WTC11 (cell line): ENCODE measurements around the gene GLRA3. TPM values are rescaled to one million over a fixed set of nuclear protein-coding genes. Genes with fewer than 3 reads are reported as not detected.

Experiments used
- ATAC-seq: fragments of 200-7000 bp; cut with Tn5 transposase; 2 replicates; pipeline ENCODE4 v1.10.0; 2021; ENCODE audit warnings: mild to moderate bottlenecking, moderate library complexity
- CTCF ChIA-PET: fragments of 300-600 bp; sonication (Branson Sonifier 250); formaldehyde crosslinking; loops from one replicate; lab custom pipeline; 2021; ENCODE audit warnings: antibody characterized with exemption; lab: Charles Lee
- POLR2A ChIA-PET: fragments of 350-600 bp; sonication (Branson Sonifier 250); formaldehyde crosslinking; loops from one replicate; lab custom pipeline; 2021; ENCODE audit warnings: antibody characterized with exemption; lab: Charles Lee
- DNase-seq: peaks from one replicate; pipeline ENCODE4 v3.0.0; 2021; ENCODE audit warnings: low spot score
- H3K27ac Mint-ChIP-seq: 2 replicates; pipeline ENCODE4 v1.8.0; 2021; ENCODE audit warnings: mixed read lengths
- H3K27me3 Mint-ChIP-seq: 2 replicates; pipeline ENCODE4 v1.8.0; 2021; ENCODE audit warnings: low read depth, mild to moderate bottlenecking, moderate library complexity, mixed read lengths
- H3K36me3 Mint-ChIP-seq: 2 replicates; pipeline ENCODE4 v1.8.0; 2021; ENCODE audit warnings: mixed read lengths
- H3K4me1 Mint-ChIP-seq: 2 replicates; pipeline ENCODE4 v1.8.0; 2022; ENCODE audit warnings: mixed read lengths
- H3K4me3 Mint-ChIP-seq: 2 replicates; pipeline ENCODE4 v1.8.0; 2021; ENCODE audit warnings: mild to moderate bottlenecking, moderate library complexity, mixed read lengths
- H3K9me3 Mint-ChIP-seq: 2 replicates; pipeline ENCODE4 v1.8.0; 2021; ENCODE audit warnings: mixed read lengths
- FOXK1 ChIP-seq: sonication (generic); formaldehyde crosslinking; IDR thresholded peaks from 2 replicates; pipeline ENCODE4 v1.8.0; 2022; ENCODE audit warnings: mild to moderate bottlenecking, moderate library complexity, missing genetic modification reagents
- GABPB1 ChIP-seq: sonication (generic); formaldehyde crosslinking; IDR thresholded peaks from 2 replicates; pipeline ENCODE4 v1.8.1; 2023; ENCODE audit warnings: mild to moderate bottlenecking, missing genetic modification reagents
- GTF2I ChIP-seq: fragments of 250-450 bp; sonication (Bioruptor Pico); conservative IDR thresholded peaks from 2 replicates; pipeline ENCODE4 v1.4.0; 2021; ENCODE audit warnings: mild to moderate bottlenecking
- HMGXB4 ChIP-seq: sonication (generic); formaldehyde crosslinking; IDR thresholded peaks from 2 replicates; pipeline ENCODE4 v1.8.1; 2023; ENCODE audit warnings: mild to moderate bottlenecking, moderate library complexity, missing genetic modification reagents
- MXD4 ChIP-seq: fragments of 250-450 bp; sonication (Bioruptor Pico); IDR thresholded peaks from 2 replicates; pipeline ENCODE4 v1.8.0; 2021; ENCODE audit warnings: mild to moderate bottlenecking, moderate library complexity, borderline replicate concordance
- MYBL2 ChIP-seq: sonication (generic); formaldehyde crosslinking; IDR thresholded peaks from 2 replicates; pipeline ENCODE4 v1.8.1; 2023; ENCODE audit warnings: mild to moderate bottlenecking, moderate library complexity, missing genetic modification reagents
- NFATC4 ChIP-seq: fragments of 250-450 bp; sonication (Bioruptor Pico); IDR thresholded peaks from 2 replicates; pipeline ENCODE4 v1.9.0; 2021; ENCODE audit warnings: mild to moderate bottlenecking
- NR1H2 ChIP-seq: sonication (generic); formaldehyde crosslinking; IDR thresholded peaks from 2 replicates; pipeline ENCODE4 v1.9.0; 2021; ENCODE audit warnings: mild to moderate bottlenecking, moderate library complexity, missing genetic modification reagents
- PRDM15 ChIP-seq: sonication (generic); formaldehyde crosslinking; IDR thresholded peaks from 2 replicates; pipeline ENCODE4 v1.8.0; 2022; ENCODE audit warnings: missing genetic modification reagents
- RELA ChIP-seq: sonication (generic); formaldehyde crosslinking; IDR thresholded peaks from 2 replicates; pipeline ENCODE4 v1.8.1; 2022; ENCODE audit warnings: missing genetic modification reagents, mild to moderate bottlenecking, borderline replicate concordance
- STAT6 ChIP-seq: sonication (generic); formaldehyde crosslinking; conservative IDR thresholded peaks from 2 replicates; pipeline ENCODE4 v1.8.1; 2023; ENCODE audit warnings: mild to moderate bottlenecking, low read depth, missing genetic modification reagents, moderate library complexity
- TEAD1 ChIP-seq: sonication (generic); formaldehyde crosslinking; IDR thresholded peaks from 2 replicates; pipeline ENCODE4 v1.8.0; 2022; ENCODE audit warnings: mild to moderate bottlenecking, missing genetic modification reagents
- ZNF138 ChIP-seq: sonication (generic); formaldehyde crosslinking; conservative IDR thresholded peaks from 2 replicates; pipeline ENCODE4 v1.8.1; 2022; ENCODE audit warnings: mild to moderate bottlenecking, moderate library complexity, missing genetic modification reagents
- ZNF219 ChIP-seq: sonication (generic); formaldehyde crosslinking; IDR thresholded peaks from 2 replicates; pipeline ENCODE4 v1.8.0; 2023; ENCODE audit warnings: missing genetic modification reagents, mild to moderate bottlenecking, borderline replicate concordance
- total RNA-seq: library from RNA; stranded (reverse); gene quantifications from 3 replicates; pipeline ENCODE4 v1.2.3, GENCODE V29; 2021
- TF ChIP-seq, protein P1 (sequence below): fragments of 250-450 bp; sonication (Bioruptor Pico); IDR thresholded peaks from 2 replicates; pipeline ENCODE4 v2.1.2; 2022; ENCODE audit warnings: mild to moderate bottlenecking, moderate library complexity
- TF ChIP-seq, protein P2 (sequence below): fragments of 250-450 bp; sonication (Bioruptor Pico); conservative IDR thresholded peaks from 2 replicates; pipeline ENCODE4 v1.9.0; 2021; ENCODE audit warnings: mild to moderate bottlenecking
- TF ChIP-seq, protein P3 (sequence below): sonication (generic); formaldehyde crosslinking; IDR thresholded peaks from 2 replicates; pipeline ENCODE4 v1.8.0; 2023; ENCODE audit warnings: missing genetic modification reagents

GLRA3 gene
- total RNA-seq, 1 experiment from 2014 or later: 0.15 TPM

DNA sequence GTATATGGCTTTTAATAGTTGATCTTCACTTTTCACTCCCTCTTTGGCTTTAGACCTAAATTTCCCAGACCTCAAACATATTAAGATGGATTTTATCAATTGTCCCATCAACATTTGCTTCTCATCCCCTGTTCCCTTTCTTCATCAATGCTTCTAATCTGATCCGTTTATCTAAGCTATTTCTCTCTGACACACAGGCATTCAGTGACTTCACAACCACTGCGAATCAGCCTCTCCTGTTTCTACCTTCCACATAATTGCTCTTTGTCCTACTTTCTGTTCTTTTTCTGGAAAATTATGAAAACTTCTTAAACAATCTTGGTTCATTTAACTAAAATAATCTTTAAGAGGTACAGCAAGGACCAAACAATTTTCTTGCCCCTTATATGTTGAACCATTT lies 115.2 kb downstream of the GLRA3 start:
- Mint-ChIP-seq H3K27me3 (no peaks in the 10 kb centered on the region), H3K4me1 (peaks cover 19% of the 10 kb centered on the region), H3K27ac (no peak overlapping the region), H3K4me3 (no peak overlapping the region), H3K36me3 (no peaks in the 10 kb centered on the region), H3K9me3 (no peaks in the 10 kb centered on the region)
- DNase-seq (no peak), ATAC-seq (no peak)
- TF ChIP-seq STAT6 (CRISPR knock-in tag) (no peak), ZNF138 (CRISPR knock-in tag) (no peak), GTF2I (CRISPR knock-in tag) (no peak), PRDM15 (no peak), FOXK1 (CRISPR knock-in tag) (no peak), HMGXB4 (CRISPR knock-in tag) (no peak), TEAD1 (CRISPR knock-in tag) (no peak), RELA (CRISPR knock-in tag) (no peak), NR1H2 (no peak), NFATC4 (CRISPR knock-in tag) (no peak), MYBL2 (CRISPR knock-in tag) (no peak), ZNF219 (CRISPR knock-in tag) (no peak), GABPB1 (no peak), MXD4 (CRISPR knock-in tag) (no peak)
- TF ChIP-seq, protein P1, sequence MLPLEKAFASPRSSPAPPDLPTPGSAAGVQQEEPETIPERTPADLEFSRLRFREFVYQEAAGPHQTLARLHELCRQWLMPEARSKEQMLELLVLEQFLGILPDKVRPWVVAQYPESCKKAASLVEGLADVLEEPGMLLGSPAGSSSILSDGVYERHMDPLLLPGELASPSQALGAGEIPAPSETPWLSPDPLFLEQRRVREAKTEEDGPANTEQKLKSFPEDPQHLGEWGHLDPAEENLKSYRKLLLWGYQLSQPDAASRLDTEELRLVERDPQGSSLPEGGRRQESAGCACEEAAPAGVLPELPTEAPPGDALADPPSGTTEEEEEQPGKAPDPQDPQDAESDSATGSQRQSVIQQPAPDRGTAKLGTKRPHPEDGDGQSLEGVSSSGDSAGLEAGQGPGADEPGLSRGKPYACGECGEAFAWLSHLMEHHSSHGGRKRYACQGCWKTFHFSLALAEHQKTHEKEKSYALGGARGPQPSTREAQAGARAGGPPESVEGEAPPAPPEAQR (CRISPR knock-in tag): no peak
- TF ChIP-seq, protein P2, sequence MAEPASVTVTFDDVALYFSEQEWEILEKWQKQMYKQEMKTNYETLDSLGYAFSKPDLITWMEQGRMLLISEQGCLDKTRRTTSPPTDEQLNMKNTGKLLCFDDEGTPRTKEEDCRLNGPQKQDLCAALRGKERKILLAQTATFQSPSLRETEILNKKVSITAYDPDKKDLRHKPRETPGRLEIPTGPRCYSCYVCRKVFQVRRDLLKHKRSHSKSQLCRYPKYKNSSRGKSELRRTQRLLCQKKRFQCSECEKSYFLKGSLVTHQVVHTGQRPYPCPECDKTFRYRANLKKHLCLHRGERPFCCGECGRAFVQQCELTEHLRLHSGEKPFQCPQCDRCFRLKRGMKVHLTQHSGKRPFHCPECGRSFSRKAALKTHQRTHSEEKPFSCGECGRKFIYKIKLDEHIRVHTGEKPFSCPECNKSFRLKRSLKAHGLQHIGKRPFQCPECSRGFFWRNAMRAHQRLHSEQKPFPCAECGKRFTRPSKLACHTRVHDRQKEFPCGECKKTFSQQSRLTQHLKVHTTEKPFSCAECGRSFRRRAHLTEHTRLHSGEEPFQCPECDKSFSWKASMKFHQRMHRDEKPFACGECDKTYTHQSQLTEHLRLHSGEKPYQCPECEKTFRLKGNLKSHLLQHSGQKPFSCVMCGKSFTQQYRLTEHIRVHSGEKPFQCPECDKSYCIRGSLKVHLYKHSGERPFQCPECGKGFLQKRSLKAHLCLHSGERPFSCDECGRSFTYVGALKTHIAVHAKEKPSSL (CRISPR knock-in tag): no peak
- TF ChIP-seq, protein P3, sequence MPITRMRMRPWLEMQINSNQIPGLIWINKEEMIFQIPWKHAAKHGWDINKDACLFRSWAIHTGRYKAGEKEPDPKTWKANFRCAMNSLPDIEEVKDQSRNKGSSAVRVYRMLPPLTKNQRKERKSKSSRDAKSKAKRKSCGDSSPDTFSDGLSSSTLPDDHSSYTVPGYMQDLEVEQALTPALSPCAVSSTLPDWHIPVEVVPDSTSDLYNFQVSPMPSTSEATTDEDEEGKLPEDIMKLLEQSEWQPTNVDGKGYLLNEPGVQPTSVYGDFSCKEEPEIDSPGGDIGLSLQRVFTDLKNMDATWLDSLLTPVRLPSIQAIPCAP (CRISPR knock-in tag): no peak
- POLR2A ChIA-PET: no interaction called here
- CTCF ChIA-PET: interaction anchor here (0.6 to 1.4 kb wide), 8 partner anchors 14 to 341 kb away, joined by 3 to 6 read pairs (median 3); no protein-coding TSS in a partner anchor
